GM23338 (cell line): ENCODE data around the gene ACTL6B. TPM values are rescaled to one million over a fixed set of nuclear protein-coding genes. Genes with fewer than 3 reads are reported as not detected.

Source experiments
- ATAC-seq: fragments of 200-7000 bp; cut with Tn5 transposase; 3 replicates; pipeline ENCODE4 v1.9.1; 2020
- DNase-seq: peaks from one replicate; pipeline ENCODE4 v3.0.0-alpha.2; 2015; ENCODE audit warnings: low spot score
- H2AFZ ChIP-seq: fragments of 200-600 bp; sonication (generic); 2 replicates; pipeline ENCODE4 v1.8.0; 2016; ENCODE audit warnings: antibody characterized with exemption, mild to moderate bottlenecking, moderate library complexity
- H3F3A ChIP-seq: fragments of 200-600 bp; sonication (generic); replicated peaks from 2 replicates; pipeline ENCODE4 v1.8.0; 2017; ENCODE audit warnings: antibody characterized with exemption, mixed run types, low read depth
- H3K27ac ChIP-seq: fragments of 200-600 bp; sonication (generic); 2 replicates; pipeline ENCODE4 v1.6.1; 2016; ENCODE audit warnings: low read depth
- H3K27me3 ChIP-seq: fragments of 200-600 bp; sonication (generic); 2 replicates; pipeline ENCODE4 v1.8.0; 2016; ENCODE audit warnings: mild to moderate bottlenecking, mixed run types, moderate library complexity; ENCODE audit not compliant: insufficient read depth
- H3K36me3 ChIP-seq: fragments of 200-600 bp; sonication (generic); 2 replicates; pipeline ENCODE4 v1.8.0; 2016; ENCODE audit warnings: mild to moderate bottlenecking; ENCODE audit not compliant: insufficient read depth
- H3K4me1 ChIP-seq: fragments of 200-600 bp; sonication (generic); 2 replicates; pipeline ENCODE4 v1.8.0; 2016; ENCODE audit warnings: mild to moderate bottlenecking, moderate library complexity; ENCODE audit not compliant: insufficient read depth
- H3K4me2 ChIP-seq: fragments of 200-600 bp; sonication (generic); 2 replicates; pipeline ENCODE4 v1.7.1; 2017; ENCODE audit warnings: mixed run types
- H3K4me3 ChIP-seq: fragments of 200-600 bp; sonication (generic); 2 replicates; pipeline ENCODE4 v1.6.1; 2016; ENCODE audit warnings: mixed run types
- H3K79me2 ChIP-seq: fragments of 200-600 bp; sonication (generic); replicated peaks from 2 replicates; pipeline ENCODE4 v1.8.0; 2017; ENCODE audit warnings: mild to moderate bottlenecking; ENCODE audit not compliant: insufficient read depth
- H3K9me2 ChIP-seq: fragments of 200-600 bp; sonication (generic); 2 replicates; pipeline ENCODE4 v1.8.0; 2017; ENCODE audit not compliant: insufficient read depth
- H4K20me1 ChIP-seq: fragments of 200-600 bp; sonication (generic); replicated peaks from 2 replicates; pipeline ENCODE4 v1.8.0; 2017; ENCODE audit warnings: mild to moderate bottlenecking; ENCODE audit not compliant: insufficient read depth
- H3K27ac Mint-ChIP-seq: 2 replicates; pipeline ENCODE4 v1.8.0; 2020; ENCODE audit warnings: inconsistent platforms, mild to moderate bottlenecking, moderate library complexity, mixed read lengths
- H3K27me3 Mint-ChIP-seq: 3 replicates; pipeline ENCODE4 v1.8.0; 2022; ENCODE audit warnings: low read depth, mild to moderate bottlenecking, moderate library complexity, mixed read lengths, inconsistent platforms; ENCODE audit not compliant: insufficient read depth, poor library complexity
- H3K36me3 Mint-ChIP-seq: 3 replicates; pipeline ENCODE4 v1.8.0; 2021; ENCODE audit warnings: low read depth, mild to moderate bottlenecking, inconsistent platforms, moderate library complexity, mixed read lengths
- H3K4me1 Mint-ChIP-seq: 3 replicates; pipeline ENCODE4 v1.8.0; 2020; ENCODE audit warnings: mild to moderate bottlenecking, inconsistent platforms, mixed read lengths
- H3K4me3 Mint-ChIP-seq: 3 replicates; pipeline ENCODE4 v1.8.0; 2021; ENCODE audit warnings: moderate library complexity, mild to moderate bottlenecking, inconsistent platforms, mixed read lengths
- H3K9me3 Mint-ChIP-seq: 3 replicates; pipeline ENCODE4 v1.8.0; 2020; ENCODE audit warnings: moderate library complexity, mild to moderate bottlenecking, inconsistent platforms, mixed read lengths
- JUNB ChIP-seq: IDR thresholded peaks from one replicate; pipeline ENCODE4 v1.6.1; 2016; ENCODE audit warnings: antibody characterized with exemption; ENCODE audit not compliant: unreplicated experiment
- POLR2AphosphoS5 ChIP-seq: IDR thresholded peaks from 2 replicates; pipeline ENCODE4 v1.6.1; 2016; ENCODE audit warnings: antibody characterized with exemption, low read depth
- ZNF331 ChIP-seq: fragments of 250-450 bp; sonication (Bioruptor Pico); IDR thresholded peaks from 2 replicates; pipeline ENCODE4 v1.5.0; 2020; ENCODE audit warnings: low read depth, mild to moderate bottlenecking, moderate library complexity
- polyA plus RNA-seq: library from polyadenylated mRNA; unstranded; fragments of >200 nt; fragmentation: Nextera tagmentation; extraction: Ambion mirVana; gene quantifications from 2 replicates; pipeline ENCODE4 v1.2.1, GENCODE V29; 2016
- total RNA-seq: library from RNA; depleted of rRNA; stranded (reverse); fragments of >200 nt; shearing (Covaris generic); gene quantifications from 2 replicates; pipeline ENCODE4 v1.2.3, GENCODE V29; 2014
- TF ChIP-seq, protein P1 (sequence below): fragments of 250-450 bp; sonication (Bioruptor Pico); IDR thresholded peaks from 2 replicates; pipeline ENCODE4 v1.5.0; 2020; ENCODE audit warnings: mild to moderate bottlenecking, moderate library complexity
- TF ChIP-seq, protein P2 (sequence below), 2 experiments: fragments of 200-600 bp in 1 of 2; sonication (generic) in 1 of 2; conservative IDR thresholded peaks; 2 replicates each; pipeline versions ENCODE4 v1.5.1 to v1.6.1; 2016 to 2017; ENCODE audit warnings: antibody characterized with exemption in 2 of 2, low read depth in 2 of 2, mild to moderate bottlenecking in 2 of 2, moderate library complexity in 1 of 2

ACTL6B gene
- total and polyA plus RNA-seq, 2 experiments from 2014 or later, result 0.69 to 2.5 TPM

DNA sequence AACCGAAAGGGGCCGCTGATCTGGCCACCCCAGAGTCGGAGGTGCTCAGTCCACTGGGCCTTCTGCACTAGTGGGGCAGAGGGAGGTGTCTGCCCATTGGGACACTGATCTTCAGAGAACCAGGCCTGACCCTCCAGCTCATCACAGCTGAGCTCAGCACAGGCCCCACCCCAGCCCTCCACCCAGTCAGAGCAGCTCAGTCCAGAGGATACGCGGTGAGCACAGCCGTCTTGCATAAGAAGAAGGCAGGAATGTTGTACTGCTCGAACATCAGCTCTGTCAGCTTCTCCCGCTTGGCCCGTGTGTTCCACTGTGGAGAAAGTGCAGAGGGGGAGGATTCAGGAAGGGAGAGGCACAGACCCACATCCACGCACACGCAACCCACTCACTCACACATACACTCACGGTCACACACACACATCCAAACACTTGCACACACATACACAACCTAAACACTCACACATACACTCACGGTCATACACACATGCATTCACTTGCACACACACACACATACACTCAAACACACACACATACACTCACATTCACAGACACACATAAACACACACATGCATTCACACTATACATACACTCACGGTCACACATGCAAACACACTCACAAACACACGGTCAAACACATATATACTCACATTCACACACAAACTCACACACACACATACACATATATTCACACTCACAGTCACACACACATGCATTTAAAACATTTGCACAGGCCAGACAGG lies 6.3 kb downstream of the ACTL6B start:
- no peak for TF ChIP-seq JUNB
- TF ChIP-seq, protein P1, sequence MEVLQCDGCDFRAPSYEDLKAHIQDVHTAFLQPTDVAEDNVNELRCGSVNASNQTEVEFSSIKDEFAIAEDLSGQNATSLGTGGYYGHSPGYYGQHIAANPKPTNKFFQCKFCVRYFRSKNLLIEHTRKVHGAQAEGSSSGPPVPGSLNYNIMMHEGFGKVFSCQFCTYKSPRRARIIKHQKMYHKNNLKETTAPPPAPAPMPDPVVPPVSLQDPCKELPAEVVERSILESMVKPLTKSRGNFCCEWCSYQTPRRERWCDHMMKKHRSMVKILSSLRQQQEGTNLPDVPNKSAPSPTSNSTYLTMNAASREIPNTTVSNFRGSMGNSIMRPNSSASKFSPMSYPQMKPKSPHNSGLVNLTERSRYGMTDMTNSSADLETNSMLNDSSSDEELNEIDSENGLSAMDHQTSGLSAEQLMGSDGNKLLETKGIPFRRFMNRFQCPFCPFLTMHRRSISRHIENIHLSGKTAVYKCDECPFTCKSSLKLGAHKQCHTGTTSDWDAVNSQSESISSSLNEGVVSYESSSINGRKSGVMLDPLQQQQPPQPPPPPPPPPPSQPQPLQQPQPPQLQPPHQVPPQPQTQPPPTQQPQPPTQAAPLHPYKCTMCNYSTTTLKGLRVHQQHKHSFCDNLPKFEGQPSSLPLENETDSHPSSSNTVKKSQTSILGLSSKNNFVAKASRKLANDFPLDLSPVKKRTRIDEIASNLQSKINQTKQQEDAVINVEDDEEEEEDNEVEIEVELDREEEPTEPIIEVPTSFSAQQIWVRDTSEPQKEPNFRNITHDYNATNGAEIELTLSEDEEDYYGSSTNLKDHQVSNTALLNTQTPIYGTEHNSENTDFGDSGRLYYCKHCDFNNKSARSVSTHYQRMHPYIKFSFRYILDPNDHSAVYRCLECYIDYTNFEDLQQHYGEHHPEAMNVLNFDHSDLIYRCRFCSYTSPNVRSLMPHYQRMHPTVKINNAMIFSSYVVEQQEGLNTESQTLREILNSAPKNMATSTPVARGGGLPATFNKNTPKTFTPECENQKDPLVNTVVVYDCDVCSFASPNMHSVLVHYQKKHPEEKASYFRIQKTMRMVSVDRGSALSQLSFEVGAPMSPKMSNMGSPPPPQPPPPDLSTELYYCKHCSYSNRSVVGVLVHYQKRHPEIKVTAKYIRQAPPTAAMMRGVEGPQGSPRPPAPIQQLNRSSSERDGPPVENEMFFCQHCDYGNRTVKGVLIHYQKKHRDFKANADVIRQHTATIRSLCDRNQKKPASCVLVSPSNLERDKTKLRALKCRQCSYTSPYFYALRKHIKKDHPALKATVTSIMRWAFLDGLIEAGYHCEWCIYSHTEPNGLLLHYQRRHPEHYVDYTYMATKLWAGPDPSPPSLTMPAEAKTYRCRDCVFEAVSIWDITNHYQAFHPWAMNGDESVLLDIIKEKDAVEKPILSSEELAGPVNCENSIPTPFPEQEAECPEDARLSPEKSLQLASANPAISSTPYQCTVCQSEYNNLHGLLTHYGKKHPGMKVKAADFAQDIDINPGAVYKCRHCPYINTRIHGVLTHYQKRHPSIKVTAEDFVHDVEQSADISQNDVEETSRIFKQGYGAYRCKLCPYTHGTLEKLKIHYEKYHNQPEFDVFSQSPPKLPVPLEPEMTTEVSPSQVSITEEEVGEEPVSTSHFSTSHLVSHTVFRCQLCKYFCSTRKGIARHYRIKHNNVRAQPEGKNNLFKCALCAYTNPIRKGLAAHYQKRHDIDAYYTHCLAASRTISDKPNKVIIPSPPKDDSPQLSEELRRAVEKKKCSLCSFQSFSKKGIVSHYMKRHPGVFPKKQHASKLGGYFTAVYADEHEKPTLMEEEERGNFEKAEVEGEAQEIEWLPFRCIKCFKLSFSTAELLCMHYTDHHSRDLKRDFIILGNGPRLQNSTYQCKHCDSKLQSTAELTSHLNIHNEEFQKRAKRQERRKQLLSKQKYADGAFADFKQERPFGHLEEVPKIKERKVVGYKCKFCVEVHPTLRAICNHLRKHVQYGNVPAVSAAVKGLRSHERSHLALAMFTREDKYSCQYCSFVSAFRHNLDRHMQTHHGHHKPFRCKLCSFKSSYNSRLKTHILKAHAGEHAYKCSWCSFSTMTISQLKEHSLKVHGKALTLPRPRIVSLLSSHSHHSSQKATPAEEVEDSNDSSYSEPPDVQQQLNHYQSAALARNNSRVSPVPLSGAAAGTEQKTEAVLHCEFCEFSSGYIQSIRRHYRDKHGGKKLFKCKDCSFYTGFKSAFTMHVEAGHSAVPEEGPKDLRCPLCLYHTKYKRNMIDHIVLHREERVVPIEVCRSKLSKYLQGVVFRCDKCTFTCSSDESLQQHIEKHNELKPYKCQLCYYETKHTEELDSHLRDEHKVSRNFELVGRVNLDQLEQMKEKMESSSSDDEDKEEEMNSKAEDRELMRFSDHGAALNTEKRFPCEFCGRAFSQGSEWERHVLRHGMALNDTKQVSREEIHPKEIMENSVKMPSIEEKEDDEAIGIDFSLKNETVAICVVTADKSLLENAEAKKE (CRISPR knock-in tag), result no peak
- no peak for TF ChIP-seq ZNF331
- Histone ChIP-seq H3K27ac (no peak overlapping the region), H3K9me2 (no peaks in the 10 kb centered on the region), H3K4me1 (peaks cover 7% of the 10 kb centered on the region; the same call in 1 of the 2 replicates), H3K4me2 (no peak overlapping the region), H3K79me2 (no peaks in the 10 kb centered on the region), H3K4me3 (no peak overlapping the region), H4K20me1 (no peaks in the 10 kb centered on the region), H2AFZ (no peak overlapping the region), H3F3A (no peaks in the 10 kb centered on the region), H3K36me3 (no peaks in the 10 kb centered on the region), H3K27me3 (peaks cover 16% of the 10 kb centered on the region)
- no peak overlapping the region for H3K27ac Mint-ChIP-seq
- H3K4me1 Mint-ChIP-seq, result peaks cover 13% of the 10 kb centered on the region
- ATAC-seq, result no peak
- H3K27me3 Mint-ChIP-seq, result peaks cover 10% of the 10 kb centered on the region
- H3K36me3 Mint-ChIP-seq, result no peaks in the 10 kb centered on the region; the same call in 2 of the 3 replicates
- H3K9me3 Mint-ChIP-seq, result no peaks in the 10 kb centered on the region
- no peak overlapping the region; the same call in 2 of the 3 replicates for H3K4me3 Mint-ChIP-seq
- DNase-seq, result no peak

DNA sequence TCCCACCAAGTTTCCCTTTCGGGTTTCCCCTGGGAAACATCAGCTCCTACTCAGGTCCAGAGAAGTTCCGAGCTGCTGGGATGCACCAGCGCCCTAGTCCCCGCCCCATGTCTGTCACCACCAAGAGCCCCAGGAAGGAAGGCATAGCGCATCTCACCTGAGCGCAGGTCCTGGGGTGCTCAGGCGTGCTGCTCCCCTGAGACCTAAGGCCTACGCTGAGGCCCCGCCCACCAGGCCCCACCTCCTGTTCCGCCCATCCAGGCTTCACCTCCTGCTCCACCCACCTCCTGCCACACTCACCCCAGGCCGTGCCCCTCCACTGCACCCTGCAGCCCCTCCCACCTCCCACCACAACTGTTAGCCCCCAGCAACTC lies 13.7 kb downstream of the ACTL6B start:
- Mint-ChIP-seq H3K4me3 (no peak overlapping the region), H3K27ac (no peak overlapping the region), H3K36me3 (no peaks in the 10 kb centered on the region), H3K9me3 (no peaks in the 10 kb centered on the region), H3K27me3 (peaks cover 4% of the 10 kb centered on the region), H3K4me1 (peaks cover 30% of the 10 kb centered on the region)
- Histone ChIP-seq H3K4me2 (peak overlapping the region; percentile 57), H2AFZ (peak overlapping the region; percentile 12; the same call in 1 of the 2 replicates), H3K9me2 (no peaks in the 10 kb centered on the region), H3K27me3 (no peaks in the 10 kb centered on the region), H3K36me3 (no peaks in the 10 kb centered on the region), H3K4me1 (peaks cover 7% of the 10 kb centered on the region; the same call in 1 of the 2 replicates), H4K20me1 (no peaks in the 10 kb centered on the region), H3F3A (0 out of 2 replicates have a peak, but pooled peaks cover 4% of the 10 kb centered on the region), H3K4me3 (peak overlapping the region; percentile 46), H3K27ac (no peak overlapping the region), H3K79me2 (no peaks in the 10 kb centered on the region)
- DNase-seq, result peak; percentile 90
- peak; percentile 89 for ATAC-seq
- TF ChIP-seq, protein P2, sequence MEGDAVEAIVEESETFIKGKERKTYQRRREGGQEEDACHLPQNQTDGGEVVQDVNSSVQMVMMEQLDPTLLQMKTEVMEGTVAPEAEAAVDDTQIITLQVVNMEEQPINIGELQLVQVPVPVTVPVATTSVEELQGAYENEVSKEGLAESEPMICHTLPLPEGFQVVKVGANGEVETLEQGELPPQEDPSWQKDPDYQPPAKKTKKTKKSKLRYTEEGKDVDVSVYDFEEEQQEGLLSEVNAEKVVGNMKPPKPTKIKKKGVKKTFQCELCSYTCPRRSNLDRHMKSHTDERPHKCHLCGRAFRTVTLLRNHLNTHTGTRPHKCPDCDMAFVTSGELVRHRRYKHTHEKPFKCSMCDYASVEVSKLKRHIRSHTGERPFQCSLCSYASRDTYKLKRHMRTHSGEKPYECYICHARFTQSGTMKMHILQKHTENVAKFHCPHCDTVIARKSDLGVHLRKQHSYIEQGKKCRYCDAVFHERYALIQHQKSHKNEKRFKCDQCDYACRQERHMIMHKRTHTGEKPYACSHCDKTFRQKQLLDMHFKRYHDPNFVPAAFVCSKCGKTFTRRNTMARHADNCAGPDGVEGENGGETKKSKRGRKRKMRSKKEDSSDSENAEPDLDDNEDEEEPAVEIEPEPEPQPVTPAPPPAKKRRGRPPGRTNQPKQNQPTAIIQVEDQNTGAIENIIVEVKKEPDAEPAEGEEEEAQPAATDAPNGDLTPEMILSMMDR (conservative IDR thresholded peaks at IDR 0.05; ENCODE audit: low read depth in 2 of 2), result no peak
- peak; percentile 39; the same call in 1 of the 2 replicates for TF ChIP-seq POLR2AphosphoS5
